NK-92 treated with Interleukin-12 subunit alpha and Interleukin-12 subunit beta, amount 100 ng/mL, for 24 hours (cell line): ENCODE measurements around the gene TMEM175.

ENCODE experiments used
- DNase-seq: peaks from one replicate; lab custom pipeline; 2025; lab: John Stamatoyannopoulos, UW

TMEM175 gene

GRCh38 chr4:960140-960635 lies 27.9 kb downstream of the TMEM175 start:
- DNase-seq, result no peak

DNA sequence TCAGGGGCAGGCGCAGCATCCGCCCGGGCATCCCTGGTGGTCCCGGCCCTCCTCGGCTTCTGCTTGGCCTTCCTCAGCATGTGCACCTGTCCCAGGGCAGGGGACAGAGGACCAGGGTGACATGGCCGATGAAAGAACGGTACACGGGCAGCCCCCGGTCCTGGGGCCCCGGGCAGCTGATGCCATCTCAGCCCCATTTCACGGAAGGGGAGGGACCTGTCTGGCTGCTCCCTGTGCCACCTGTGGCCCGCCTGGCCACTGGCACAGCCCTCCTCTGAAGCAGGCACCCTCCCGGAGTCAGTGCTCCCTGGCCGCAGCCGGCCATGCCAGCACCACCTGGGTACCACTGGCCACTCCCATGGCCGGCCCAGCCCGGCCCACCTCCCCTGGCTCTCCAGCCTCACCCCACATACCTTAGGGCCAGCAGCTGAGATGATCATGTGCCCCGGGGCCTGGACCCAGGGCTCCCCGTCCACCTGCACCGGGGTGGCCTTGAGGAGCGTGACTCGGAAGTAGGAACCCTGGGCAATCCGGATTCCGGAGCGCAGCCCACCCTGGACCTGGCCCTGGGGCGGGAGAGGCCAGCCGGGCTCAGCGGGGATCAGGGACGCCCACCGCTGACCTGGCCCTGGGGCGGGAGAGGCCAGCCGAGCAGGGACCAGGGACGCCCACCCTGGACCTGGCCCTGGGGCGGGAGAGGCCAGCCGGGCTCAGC lies 28.5 kb downstream of the TMEM175 start:
- DNase-seq, result no peak

DNA sequence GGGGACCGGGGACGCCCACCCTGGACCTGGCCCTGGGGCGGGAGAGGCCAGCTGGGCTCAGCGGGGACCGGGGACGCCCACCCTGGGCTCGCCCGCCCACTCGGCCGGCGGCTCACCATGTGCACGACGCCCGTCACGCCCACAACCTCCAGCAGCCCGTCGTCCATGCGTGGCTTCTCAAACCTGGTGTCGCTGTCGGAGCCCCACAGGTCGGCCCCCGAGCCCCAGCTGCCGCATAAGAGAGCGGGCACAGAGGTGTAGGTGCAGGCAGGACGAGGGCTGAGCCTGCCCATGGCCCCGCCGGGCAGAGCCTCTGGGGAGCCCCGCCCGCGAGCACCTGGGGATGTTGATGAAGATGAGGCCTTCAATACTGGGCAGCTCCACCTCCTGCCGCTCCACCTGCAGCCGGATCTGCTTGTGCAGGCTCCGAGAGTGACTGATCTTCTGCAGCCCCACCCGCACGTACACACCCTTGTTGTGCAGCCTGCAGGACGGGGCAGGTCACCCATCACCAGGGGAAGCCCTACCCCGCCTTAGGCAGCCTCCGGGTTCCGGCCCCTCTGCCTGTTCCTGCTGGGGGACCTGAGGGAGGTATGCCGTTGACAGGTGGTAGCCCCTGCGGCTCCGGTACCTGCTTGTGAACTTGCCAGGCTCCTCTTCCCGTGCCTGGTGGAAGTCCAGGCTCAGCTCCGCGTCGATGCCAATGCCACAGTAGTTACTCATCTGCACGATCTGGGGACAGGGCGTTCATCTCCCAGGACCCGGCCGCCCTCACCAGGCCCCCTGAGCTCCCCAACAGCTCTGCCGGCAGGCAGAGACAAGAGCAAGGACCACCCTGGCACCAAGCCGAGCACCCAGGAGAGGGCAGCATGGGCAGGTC lies 29.3 kb downstream of the TMEM175 start:
- no peak for DNase-seq

DNA sequence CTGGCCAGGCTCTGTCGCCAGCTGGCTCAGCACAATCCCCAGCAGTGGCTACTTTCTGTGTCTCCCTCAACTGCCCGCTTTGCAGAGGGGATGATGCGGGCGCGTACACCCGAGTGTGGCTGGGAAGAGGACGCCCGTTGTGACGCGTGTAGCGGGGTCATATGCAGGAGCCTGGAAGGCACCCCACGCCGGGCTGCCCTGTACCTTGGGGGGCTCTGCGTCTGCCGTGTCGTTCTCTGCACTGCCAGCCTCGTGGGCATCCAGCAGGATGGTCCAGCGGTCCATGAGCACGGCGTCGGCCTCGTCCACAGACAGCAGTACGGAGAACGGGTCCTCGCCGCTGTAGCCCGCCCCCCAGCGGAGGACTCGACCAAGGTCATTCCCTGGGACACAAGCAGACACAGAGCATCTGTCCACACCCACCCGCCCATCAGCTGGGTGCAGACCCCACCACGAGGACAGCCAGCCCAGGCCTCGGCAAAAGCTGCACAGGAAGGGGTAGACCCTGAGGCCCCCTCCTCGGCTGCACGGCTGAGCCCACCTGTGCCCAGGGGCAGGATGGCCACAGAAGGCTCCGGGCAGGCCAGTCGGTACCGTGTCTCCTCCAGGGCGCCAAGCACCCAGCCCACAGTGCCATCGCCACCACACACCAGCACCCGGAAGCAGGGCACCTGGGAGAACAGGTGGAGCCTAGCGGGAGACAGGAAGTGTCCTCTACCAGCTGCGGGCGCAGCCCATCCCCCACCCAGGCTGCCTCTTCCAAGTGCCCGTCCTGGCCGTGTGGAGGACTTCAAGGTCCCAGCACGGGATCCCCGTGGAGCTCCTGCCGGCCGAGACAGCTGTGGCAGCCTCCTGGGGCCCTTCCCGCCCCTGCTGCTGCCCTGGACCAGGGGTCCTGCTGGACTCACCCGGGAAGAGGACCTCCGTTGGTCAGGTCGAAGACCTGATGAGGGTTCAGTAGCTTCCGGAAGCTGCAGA lies 30.3 kb downstream of the TMEM175 start:
- DNase-seq, result no peak

DNA sequence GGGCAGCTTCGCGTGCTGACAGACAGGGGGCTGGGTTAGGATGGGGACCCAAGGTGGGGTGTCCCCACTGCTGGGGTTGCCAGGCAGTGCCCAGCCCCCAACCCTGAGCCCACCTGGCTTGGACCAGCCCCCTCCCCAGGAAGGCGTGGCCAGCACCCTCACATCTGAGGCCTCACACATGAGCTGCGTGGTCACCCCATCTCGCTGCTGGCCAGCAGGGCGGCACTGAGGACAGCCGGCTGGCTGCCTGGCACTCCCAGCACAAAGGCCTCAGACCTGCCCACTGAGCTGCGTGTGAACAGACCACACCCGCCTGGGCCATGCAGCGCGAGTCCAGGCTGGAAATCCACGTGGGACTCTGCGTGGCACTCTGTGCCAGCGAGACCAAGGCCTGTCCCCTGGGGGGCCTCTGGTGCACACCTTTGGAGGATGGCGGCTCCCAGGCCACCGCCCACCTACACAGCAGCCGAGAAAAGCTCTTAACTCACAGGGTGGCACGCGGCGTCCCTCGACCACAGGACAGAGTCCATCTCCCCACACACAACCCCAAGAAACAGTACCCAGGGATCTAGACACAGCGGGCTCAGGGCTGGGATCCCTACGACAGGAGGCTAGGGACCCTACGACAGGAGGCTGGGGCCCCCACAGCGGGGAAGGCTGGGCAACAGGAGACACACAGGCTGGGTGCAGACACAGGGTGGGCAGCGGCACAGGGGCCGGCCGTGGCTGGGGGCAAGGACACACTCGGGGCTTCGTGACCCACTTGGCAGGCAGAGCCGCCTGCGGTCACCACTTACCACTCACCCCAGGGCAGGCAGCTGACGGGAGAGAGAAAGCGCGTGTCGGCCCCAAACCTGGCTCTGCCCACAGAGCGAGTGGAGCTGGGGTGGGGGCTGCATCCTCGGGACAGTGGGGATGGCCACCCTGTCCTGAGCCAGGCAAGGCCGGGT lies 31.3 kb downstream of the TMEM175 start:
- no peak for DNase-seq

DNA sequence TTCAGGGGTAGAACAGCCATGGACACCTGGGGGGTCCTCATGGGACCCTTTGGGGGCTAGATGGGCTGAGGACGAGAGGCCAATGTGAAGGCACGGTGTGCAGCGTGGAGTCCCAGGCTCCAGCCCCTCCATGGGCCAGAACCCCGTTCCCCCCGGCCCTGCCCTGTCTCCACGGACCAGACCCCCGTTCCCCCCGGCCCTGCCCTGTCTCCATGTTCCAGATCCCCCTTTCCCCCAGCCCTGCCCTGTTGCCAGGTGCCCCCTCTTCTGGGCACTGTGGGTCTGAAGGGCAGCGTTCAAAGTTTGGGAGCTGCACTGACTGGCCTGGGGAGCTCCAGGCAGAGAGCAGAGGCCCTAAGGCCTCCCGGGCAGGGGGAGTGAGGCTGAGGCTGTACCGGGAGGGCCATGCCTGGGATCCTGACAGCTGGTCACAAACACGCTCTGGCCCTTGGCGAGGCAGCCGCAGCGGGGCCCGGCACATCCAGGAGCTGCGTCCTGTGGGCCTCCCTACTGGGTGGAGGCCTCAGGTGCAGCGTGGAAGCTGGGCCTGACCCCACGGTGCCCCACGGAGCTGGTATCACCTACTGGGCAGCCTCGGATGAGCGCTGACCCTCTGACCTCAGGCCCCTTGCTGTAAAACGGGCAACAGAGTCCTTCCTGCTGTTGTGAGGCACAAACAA lies 32.2 kb downstream of the TMEM175 start:
- no peak for DNase-seq

DNA sequence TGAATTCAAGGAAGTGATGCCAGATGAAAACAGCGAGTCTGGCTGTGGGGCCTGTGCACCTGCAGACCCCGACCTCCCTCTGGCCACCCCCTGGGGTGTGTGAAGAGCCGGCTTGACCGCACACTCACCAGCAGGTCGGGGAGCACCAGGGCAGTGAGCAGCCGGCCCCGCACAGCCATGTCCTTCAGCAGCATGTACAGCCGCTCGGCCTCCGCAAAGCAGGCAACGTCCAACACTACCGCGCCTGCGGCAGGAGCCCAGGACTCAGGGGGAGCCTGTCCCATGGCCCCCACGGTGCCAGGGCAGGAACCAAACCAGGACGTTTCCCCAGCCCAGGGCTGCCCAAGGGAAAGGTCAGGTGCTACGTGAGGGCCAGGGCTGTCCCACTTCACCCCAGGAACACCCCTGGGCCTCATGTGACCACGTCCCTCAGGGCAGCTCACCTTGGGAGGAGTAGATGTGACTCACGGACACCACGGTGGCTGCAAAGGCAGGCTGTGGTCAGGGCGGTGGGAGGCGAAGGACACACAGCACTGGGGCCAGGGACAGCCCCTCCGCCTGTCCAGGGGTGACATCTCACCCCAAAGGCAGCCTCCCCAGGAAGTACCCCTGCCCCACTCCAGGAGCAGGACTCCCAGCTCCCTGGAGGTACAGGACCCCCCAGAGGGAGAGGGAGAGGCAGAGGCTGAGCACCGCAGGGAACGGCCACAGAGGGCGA lies 32.9 kb downstream of the TMEM175 start:
- no peak for DNase-seq

DNA sequence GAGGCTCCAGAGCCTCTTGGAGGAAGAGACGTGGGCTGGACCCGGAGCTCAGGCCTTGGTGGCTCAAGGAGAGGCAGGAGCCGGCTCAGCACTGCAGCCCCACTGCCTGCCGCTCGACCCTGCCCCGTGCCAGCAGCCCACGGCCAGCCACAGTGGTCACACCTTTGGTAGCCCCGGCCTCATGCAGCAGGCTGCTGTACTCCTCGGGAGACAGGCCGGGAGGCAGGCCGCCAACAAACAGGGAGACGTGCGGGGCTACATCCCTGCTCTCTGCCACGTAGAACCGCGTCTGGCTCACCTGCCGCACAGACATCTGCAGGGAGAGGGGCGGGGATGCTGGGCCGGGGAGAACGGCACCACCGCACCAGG lies 33.5 kb downstream of the TMEM175 start:
- no peak for DNase-seq

- DNase-seq, result no peak
These were observed 34.2 kb downstream of the TMEM175 start for GRCh38 chr4:966266-967112.

GRCh38 chr4:967113-968104 lies 35.1 kb downstream of the TMEM175 start:
- DNase-seq, result no peak

- DNase-seq, result no peak
These were observed 36.0 kb downstream of the TMEM175 start for GRCh38 chr4:968221-968620.

GRCh38 chr4:968621-969394 lies 36.5 kb downstream of the TMEM175 start:
- DNase-seq, result no peak

DNA sequence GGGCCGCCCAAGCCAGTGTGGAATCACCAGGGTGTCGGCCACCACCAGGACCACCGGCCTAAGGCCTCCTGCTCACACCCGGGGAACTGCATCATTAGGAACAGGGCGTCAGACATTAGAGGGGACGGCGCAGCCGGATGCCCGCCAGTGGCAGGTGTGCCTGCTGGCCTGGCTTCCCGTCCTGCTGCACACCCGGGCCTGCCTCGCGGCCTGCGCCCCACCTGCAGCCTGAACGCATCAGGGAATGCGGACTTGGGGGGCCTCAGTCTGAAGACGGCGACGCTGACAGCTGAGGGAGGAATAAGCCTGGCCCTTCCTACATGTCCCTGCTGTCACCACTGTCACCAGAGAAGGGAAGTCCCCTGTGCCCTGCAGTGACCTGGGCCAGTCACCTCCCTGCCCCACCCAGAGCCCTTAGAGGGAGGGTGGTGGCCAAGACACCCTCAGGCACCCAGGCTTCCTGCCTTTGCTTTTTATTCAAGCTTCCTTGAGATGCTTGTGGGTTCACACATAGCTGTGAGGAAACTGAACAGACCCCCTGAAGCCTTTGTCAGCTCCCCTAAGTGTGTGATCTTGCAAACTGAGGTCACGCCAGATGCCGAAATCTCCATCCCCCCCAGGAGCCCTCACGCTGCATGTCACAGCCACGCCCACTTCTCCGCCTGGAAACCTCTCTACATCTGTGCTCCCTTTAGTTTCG lies 37.9 kb downstream of the TMEM175 start:
- DNase-seq, result peak; percentile 14

DNA sequence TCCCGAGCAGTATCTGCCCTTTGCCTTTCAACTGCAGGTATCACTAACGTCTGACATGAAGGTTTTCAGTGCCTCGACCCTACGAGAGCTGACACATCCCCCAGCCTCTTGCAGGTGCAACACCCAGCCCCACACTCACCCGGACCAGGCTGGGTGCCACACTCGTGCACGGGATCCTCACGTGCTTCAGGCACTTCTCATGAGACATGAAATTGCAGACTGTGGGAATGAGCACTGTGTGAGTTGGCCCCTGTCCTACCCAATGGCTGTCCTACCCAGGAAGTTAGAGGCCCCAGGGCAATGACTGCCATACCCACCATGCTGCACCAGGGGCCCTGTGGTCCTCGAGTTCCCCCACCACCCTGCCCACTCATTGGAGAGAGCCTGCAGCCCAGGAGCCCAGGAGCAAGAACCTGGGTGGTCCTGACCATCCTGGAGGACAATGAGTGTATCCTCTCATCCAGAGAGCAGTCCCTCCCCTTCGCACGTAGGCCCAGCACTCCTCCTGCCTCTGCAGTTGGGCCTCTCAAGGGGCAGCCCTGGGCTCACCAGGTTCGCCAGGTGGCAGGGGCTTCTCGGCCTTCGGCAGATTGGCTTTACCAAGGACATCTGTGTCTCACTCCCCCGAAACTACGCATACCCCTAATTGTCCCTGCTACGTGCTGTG lies 38.7 kb downstream of the TMEM175 start:
- DNase-seq, result no peak
